Activated CD4-positive, alpha-beta T cell treated with anti-CD3 and anti-CD28 coated beads, Interleukin-2, Interleukin-4, amounts not matched to agents 100 ng/mL and 50 ng/mL, durations not matched to agents 16 hours and 8 hours (primary cell): Measurements from ENCODE around the gene MFSD12.

Experiments used
- DNase-seq: peaks from one replicate; pipeline ENCODE4 v3.0.0-alpha.2; 2020; ENCODE audit warnings: low spot score

MFSD12 gene

GRCh38 chr19:3506384-3507340, 50.7 kb downstream of the MFSD12 start:
- DNase-seq: no peak

- peak; percentile 100 for DNase-seq
Measured at GRCh38 chr19:3505598-3506383, 51.6 kb downstream of the MFSD12 start, which contains the start of gene FZR1. TSS of gene FZR1 (plus strand) at chr19:3506311. CDS start at chr19:3522990, 16,679 bp downstream.

GRCh38 chr19:3504735-3505134, 52.7 kb downstream of the MFSD12 start:
- DNase-seq: no peak

GRCh38 chr19:3503036-3503572, 54.3 kb downstream of the MFSD12 start:
- no peak for DNase-seq

- no peak for DNase-seq
Measured at GRCh38 chr19:3501780-3502179, 55.6 kb downstream of the MFSD12 start.

- DNase-seq: peak; percentile 97
Measured at GRCh38 chr19:3500429-3501101, 56.8 kb downstream of the MFSD12 start, which contains the start of gene DOHH. TSS of gene DOHH (minus strand) at chr19:3500674. CDS start at chr19:3496814, 3,860 bp downstream.

GRCh38 chr19:3499738-3500428, 57.5 kb downstream of the MFSD12 start:
- DNase-seq: no peak

GRCh38 chr19:3497757-3498520, 59.4 kb downstream of the MFSD12 start:
- no peak for DNase-seq

- no peak for DNase-seq
Measured at GRCh38 chr19:3496392-3497273, 60.8 kb downstream of the MFSD12 start.

- DNase-seq: peak; percentile 39
Measured at GRCh38 chr19:3494559-3494958, 62.8 kb downstream of the MFSD12 start.
